LoVo (cell line): ENCODE data around the gene NPEPPS.
"Not testable (repeated sequence)": the region's sequence is repeated elsewhere in the genome, so short reads cannot be mapped to it uniquely, and the experiment has no call there.

ENCODE experiments used
- DNase-seq: peaks from one replicate; pipeline ENCODE4 v3.0.0-alpha.2; 2016; ENCODE audit warnings: low spot score

NPEPPS gene

DNA sequence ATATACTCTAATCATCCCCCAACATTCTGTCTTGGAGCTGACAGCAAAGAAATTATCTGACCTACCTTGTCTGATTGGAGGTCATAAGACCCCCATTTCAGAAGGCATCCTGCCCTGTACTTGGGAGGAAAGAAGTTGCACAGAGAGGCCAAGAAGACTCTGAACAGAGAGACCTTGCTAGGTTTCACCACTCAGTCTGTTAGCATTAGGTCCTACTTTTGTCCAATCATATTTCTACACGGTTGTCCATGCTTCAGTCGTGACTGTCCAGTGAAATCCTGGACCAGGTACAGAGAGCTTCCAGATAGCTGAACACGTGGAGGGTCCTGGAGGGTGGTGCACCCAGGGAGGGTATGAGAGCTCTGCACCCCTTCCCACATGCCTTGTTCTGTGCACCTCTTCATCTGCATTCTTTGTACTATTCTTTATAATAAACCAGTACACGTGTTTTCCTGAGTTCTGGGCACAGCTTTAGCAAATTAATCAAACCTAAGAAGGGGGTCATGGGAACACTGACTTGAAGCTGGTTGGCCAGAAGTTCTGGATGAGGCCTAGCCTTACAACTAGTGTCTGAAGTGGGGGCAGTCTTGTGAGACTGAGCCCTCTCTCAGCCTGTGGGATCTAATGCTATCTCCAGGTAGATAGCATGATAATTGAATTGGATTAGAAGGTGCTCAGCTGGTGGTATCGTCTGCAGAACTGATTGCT, 30.9 kb downstream of the NPEPPS start:
- not testable (repeated sequence) for DNase-seq

DNA sequence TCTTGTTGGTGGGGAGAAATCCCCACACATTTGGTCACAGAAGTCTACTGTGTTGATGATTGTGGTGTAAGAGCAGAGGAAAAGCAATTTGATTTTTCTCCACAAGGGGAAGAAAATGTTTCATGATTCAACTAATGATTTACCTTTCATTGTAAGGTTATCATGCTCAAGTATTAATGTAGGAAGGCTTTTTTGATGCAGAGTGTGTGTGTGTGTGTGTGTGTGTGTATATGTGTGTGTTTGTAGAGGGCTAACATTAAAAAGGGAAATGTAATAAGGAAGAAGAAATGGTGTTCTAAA, 31.4 kb downstream of the NPEPPS start:
- DNase-seq = not testable (repeated sequence)

- not testable (repeated sequence) for DNase-seq
Observed at GRCh38 chr17:47567261-47567660, 36.4 kb downstream of the NPEPPS start.

GRCh38 chr17:47572561-47572960, 41.7 kb downstream of the NPEPPS start:
- not testable (repeated sequence) for DNase-seq

GRCh38 chr17:47582416-47582815, 51.5 kb downstream of the NPEPPS start:
- not testable (repeated sequence) for DNase-seq

GRCh38 chr17:47586378-47587055, 55.6 kb downstream of the NPEPPS start:
- DNase-seq = not testable (repeated sequence)

GRCh38 chr17:47593522-47593921, 62.6 kb downstream of the NPEPPS start:
- not testable (repeated sequence) for DNase-seq

GRCh38 chr17:47603830-47604597, 73.1 kb downstream of the NPEPPS start:
- no peak for DNase-seq

DNA sequence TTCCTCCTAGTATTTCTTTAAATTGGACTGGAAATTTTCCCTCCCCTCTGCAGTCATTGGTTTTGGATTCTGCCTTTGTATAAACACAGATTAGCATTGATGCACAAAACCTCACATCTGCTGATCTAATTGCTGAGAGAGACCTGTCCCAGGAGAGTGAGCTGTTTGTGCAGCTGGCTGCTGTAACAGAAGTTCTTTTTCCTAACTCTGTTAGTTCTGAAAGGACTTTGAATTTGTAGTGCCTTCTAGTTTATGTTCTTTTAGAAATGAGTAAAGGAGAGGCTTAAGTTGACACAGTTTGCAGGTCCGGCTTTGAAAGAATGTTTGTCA, 73.7 kb downstream of the NPEPPS start:
- no peak for DNase-seq

DNA sequence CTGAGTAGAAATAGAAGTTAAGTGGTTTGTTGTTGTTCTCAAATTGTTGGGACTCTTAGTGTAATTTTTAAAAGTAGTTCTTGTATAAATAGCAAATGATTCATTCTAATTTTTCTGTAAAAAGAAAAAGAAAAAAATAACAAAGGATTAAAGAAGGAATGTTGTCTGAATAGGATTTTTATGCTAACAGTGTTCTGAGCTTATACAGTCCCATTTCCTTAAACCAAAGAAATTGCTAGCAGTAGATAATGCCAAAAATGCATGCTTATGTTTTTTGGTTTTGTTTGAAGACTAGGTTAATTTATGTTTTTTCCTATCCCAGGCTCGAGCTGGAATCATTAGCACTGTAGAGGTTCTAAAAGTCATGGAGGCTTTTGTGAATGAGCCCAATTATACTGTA, 74.1 kb downstream of the NPEPPS start:
- no peak for DNase-seq

DNA sequence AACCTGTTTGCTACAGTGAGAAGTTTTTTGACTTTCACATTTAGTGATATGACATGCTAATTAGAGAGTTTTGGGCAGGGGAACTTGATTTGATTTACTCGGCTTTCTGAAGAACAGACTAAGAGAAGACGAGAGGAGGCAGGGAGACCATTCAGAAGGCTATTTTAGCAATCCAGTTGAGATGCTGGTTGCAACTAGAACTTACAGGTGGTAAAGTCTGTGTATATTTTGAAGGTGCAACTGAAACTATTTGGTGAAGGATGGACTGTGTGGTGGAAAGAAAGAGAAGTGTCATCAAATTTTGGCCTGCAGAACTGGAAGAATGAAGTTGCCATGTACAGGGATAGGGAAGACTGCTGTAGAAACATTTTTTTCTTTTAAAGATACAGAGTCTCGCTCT, 76.6 kb downstream of the NPEPPS start:
- DNase-seq = no peak

DNA sequence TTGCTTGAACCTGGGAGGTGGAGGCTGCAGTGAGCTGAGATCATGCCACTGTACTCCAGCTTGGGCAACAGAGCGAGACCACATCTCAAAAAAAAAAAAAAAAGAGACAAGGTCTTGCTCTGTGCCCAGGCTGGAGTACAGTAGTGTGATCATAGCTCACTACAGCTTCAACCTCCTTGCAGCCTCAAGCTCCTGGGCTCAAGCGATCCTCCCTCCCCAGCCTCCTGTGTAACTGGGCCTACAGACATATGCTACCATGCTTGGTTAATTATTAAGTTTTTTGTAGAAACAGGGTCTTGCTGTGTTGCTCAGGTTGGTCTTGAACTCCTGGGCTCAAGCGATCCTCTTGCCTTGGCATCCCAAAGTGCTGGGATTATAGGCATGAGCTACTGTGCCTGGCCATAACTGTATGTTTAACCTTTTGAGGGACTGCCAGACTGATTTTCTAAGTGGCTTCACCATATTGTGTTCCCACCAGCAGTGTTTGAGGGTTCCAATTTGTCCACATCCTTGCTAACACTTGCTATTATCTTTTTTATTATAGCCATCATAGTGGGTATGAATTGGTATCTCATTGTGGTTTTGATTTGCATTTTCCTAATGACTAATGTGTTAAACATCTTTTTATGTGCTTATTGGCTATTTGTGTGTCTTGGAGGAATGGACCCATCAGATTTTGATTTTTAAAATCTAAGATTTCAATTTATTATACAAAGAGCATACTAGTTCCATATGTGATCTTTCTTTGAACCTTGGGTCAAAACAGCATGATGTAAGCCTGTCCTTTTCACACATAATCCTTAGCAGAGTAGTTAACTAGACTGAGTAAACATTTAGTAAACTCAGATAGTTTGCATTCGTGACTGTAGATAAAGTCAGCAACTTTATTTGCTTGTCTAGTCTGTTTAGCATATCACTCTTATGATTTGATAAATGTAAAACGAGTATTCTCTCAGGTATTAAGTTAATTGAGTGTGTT, 80.8 kb downstream of the NPEPPS start:
- DNase-seq = no peak

DNA sequence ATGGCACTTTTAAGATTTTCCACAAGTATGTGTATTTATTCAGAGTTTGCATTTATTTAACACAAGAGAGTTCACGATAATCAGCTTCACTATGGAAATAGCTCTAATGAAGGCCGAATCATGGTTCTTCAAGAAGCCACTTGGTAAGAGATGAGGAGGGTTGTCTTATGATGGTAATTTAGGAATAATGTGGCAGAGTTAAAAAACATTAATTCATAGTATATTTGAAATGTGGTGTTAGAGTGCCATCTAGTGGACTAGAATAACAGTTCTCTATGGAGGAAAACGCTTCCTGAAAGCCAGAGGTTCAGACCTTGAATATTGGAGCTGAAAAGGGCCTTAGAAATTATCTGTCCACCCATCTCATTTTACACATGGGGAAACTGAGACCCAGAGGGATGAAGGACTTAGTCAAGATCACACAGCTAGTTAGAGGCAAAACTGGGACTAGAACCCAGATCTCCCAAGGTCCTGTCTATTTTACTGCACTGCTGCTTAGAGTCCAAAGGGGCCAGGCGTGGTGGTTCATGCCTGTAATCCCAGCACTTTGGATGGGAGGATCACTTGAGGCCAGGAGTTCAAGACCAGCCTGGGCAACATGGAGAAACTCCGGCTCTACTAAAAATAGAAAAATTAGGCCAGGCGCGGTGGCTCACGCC, 85.0 kb downstream of the NPEPPS start:
- peak; percentile 44 for DNase-seq

GRCh38 chr17:47618410-47618809, 87.5 kb downstream of the NPEPPS start:
- no peak for DNase-seq

DNA sequence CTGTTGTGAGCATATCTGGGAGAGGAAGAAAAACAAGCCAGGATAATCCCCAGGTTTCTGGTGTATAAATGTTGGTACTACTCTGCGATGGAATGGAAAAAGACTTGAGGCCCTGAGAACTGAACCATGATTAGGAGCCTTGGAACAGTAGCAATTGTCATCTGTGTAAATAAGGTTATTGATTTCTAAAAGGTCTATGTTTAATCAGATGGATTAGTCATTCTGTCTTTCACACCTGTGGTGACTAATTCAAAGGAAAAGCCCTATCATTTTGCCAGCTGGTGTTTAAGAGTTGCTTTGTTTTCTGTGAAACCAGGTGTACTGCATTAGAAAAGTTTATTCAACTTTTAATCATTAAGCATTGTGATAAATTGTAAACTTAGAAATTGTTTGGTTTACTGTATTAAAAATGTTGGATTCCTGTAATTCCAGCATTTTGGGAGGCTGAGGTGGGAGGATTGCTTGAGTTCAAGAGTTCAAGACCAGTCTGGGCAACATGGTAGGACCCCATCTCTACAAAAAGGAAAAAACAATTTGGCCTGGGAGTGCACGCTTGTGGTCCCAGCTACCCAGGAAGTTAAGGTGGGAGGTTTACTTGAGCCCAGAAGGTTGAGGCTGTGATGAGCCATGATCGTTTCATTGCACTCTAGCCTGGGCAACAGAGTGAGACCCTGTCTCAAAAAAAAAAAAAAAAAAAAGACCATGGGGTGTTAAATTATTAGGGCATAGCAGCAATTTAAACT, 89.8 kb downstream of the NPEPPS start:
- DNase-seq = no peak

- no peak for DNase-seq
Observed at GRCh38 chr17:47621293-47622179, 90.6 kb downstream of the NPEPPS start.

- DNase-seq = no peak
Observed at GRCh38 chr17:47622180-47622549, 91.3 kb downstream of the NPEPPS start.

DNA sequence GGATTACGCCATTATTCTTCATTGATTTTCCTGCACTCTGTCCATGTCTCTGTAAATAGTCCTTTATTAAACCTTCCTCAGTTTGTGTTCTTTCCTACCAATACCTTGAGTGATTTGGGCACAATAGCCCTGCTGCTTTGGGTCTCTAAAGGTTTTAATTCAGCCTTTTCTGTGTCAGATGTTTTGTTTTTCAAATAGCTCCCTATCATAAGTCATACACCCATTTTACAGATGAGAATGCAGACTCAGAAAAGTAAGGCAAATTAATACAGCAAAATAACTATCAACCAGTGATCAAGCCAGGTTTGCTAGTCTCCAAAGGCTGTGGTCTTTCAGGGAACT, 93.8 kb downstream of the NPEPPS start:
- DNase-seq = no peak

DNA sequence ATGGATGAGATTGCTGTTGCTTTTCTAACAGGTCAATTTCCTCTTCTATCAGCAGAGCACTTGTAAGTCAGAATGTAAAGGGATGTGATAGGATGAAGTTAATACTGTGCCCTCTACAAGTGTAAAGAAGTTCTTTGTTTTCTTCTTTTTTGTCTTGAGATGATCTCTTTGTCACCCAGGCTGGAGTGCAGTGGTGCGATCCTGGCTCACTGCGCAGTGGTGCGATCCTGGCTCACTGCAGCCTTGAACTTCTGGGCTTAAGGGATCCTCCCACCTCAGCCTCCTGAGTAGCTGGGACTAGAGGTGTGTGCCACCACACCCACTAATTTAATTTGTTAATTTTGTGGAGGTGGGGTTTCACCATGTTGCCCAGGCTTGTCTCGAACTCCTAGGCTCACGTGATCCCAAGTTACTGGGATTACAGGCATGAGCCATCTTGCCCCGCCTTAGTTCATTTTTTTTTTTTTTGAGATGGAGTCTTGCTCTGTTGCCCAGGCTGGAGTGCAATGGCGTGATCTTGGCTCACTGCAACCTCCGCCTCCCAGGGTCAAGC, 97.2 kb downstream of the NPEPPS start:
- no peak for DNase-seq

- DNase-seq = no peak
Observed at GRCh38 chr17:47629826-47630225, 98.9 kb downstream of the NPEPPS start.
